ENCODE results near the gene GREM2.

The GREM2 gene

GRCh38 chr1:240609527-240610060 lies 2.4 kb downstream of the GREM2 start:
- Histone ChIP-seq H3K27me3 (ENCODE audit: insufficient read depth, poor library complexity, severe bottlenecking) (peaks cover 24% of the 10 kb centered on the region), H3K4me3 (replicated peaks; ENCODE audit: insufficient read depth, low read length) (no peak overlapping the region), H3K27ac (replicated peaks) (no peak overlapping the region)

DNA sequence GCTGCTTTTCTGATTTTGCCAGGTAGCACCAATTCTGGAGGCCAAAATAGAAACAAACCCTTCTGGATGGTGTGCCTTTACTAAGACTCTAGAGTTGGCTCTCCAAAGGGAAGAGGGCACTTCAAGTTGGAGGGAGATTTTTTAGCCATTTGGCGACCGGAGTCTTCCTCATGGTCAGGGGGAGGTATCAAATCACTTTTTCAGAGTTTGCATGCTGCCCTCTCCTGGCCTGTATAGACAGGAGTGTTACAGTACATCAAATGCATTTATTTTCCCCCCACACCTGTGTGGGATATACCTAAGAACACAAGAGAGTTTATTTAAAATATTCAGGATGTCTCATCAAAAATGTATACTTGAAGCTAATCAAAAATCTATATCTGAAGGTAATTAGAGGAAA lies 3.2 kb downstream of the GREM2 start:
- peak in 1 of 2 experiments; percentile 1 for DNase-seq (ENCODE audit: low read depth in 1 of 2, low spot score in 1 of 2)
- TF ChIP-seq, protein P1, sequence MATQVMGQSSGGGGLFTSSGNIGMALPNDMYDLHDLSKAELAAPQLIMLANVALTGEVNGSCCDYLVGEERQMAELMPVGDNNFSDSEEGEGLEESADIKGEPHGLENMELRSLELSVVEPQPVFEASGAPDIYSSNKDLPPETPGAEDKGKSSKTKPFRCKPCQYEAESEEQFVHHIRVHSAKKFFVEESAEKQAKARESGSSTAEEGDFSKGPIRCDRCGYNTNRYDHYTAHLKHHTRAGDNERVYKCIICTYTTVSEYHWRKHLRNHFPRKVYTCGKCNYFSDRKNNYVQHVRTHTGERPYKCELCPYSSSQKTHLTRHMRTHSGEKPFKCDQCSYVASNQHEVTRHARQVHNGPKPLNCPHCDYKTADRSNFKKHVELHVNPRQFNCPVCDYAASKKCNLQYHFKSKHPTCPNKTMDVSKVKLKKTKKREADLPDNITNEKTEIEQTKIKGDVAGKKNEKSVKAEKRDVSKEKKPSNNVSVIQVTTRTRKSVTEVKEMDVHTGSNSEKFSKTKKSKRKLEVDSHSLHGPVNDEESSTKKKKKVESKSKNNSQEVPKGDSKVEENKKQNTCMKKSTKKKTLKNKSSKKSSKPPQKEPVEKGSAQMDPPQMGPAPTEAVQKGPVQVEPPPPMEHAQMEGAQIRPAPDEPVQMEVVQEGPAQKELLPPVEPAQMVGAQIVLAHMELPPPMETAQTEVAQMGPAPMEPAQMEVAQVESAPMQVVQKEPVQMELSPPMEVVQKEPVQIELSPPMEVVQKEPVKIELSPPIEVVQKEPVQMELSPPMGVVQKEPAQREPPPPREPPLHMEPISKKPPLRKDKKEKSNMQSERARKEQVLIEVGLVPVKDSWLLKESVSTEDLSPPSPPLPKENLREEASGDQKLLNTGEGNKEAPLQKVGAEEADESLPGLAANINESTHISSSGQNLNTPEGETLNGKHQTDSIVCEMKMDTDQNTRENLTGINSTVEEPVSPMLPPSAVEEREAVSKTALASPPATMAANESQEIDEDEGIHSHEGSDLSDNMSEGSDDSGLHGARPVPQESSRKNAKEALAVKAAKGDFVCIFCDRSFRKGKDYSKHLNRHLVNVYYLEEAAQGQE (IDR thresholded peaks at IDR 0.05; ENCODE audit: insufficient replicate concordance, low read depth): no peak
- TF ChIP-seq CTCF (IDR thresholded peaks at IDR 0.05; ENCODE audit: insufficient read depth, low read length) (no peak), SPI1 (IDR thresholded peaks at IDR 0.05; ENCODE audit: borderline replicate concordance, low read depth) (no peak), GABPA (IDR thresholded peaks at IDR 0.05; ENCODE audit: low read depth) (no peak), POLR2AphosphoS5 (IDR thresholded peaks at IDR 0.05; ENCODE audit: low read depth) (no peak)
- Histone ChIP-seq H3K27ac (replicated peaks) (no peak overlapping the region), H3K27me3 (ENCODE audit: insufficient read depth, poor library complexity, severe bottlenecking) (peaks cover 21% of the 10 kb centered on the region), H3K4me3 (replicated peaks; ENCODE audit: insufficient read depth, low read length) (no peak overlapping the region)

More at GRCh38 chr1:240609527-240610060, 2.4 kb downstream of the GREM2 start:
- no peak for TF ChIP-seq GABPA (IDR thresholded peaks at IDR 0.05; ENCODE audit: low read depth)
- TF ChIP-seq POLR2AphosphoS5 (IDR thresholded peaks at IDR 0.05; ENCODE audit: low read depth): no peak
- no peak for TF ChIP-seq CTCF (IDR thresholded peaks at IDR 0.05; ENCODE audit: insufficient read depth, low read length)
- TF ChIP-seq, protein P1 (IDR thresholded peaks at IDR 0.05; ENCODE audit: insufficient replicate concordance, low read depth): no peak
- no peak for TF ChIP-seq SPI1 (IDR thresholded peaks at IDR 0.05; ENCODE audit: borderline replicate concordance, low read depth)
- no peak for DNase-seq (ENCODE audit: low read depth in 1 of 2, low spot score in 1 of 2)

DNA sequence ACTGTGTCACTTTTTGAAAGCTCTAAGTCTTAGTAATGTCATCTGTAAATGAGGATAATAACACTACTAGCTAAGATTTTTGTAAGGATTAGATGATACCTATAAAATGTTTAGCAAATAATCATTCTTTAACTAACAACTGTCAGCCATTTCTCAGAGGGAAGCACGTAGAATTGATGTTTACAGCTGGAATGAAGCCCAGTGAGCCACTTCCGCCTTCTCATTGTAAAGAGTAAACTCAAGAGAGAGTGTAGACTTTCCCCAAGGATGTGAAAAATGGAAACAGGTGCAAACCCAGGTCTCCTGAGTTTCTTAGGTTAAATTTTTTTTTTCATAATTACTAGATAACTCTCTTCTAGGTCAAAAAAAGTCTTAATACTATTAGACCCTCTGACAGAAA lies 4.9 kb downstream of the GREM2 start:
- DNase-seq (ENCODE audit: low read depth in 1 of 2, low spot score in 1 of 2): no peak
- H3K4me3 ChIP-seq (replicated peaks; ENCODE audit: insufficient read depth, low read length): no peak overlapping the region
- TF ChIP-seq SPI1 (IDR thresholded peaks at IDR 0.05; ENCODE audit: borderline replicate concordance, low read depth) (no peak), GABPA (IDR thresholded peaks at IDR 0.05; ENCODE audit: low read depth) (no peak), CTCF (IDR thresholded peaks at IDR 0.05; ENCODE audit: insufficient read depth, low read length) (no peak), POLR2AphosphoS5 (IDR thresholded peaks at IDR 0.05; ENCODE audit: low read depth) (no peak)
- TF ChIP-seq, protein P1 (IDR thresholded peaks at IDR 0.05; ENCODE audit: insufficient replicate concordance, low read depth): no peak
- H3K27ac ChIP-seq (replicated peaks): no peak overlapping the region
- peaks cover 10% of the 10 kb centered on the region for H3K27me3 ChIP-seq (ENCODE audit: insufficient read depth, poor library complexity, severe bottlenecking)

All from HL-60 (cell line).